GM23338 (cell line): ENCODE measurements around the gene ARHGEF37. TPM values are rescaled to one million over a fixed set of nuclear protein-coding genes. Genes with fewer than 3 reads are reported as not detected.

Experiments used
- ATAC-seq: fragments of 200-7000 bp; cut with Tn5 transposase; 3 replicates; pipeline ENCODE4 v1.9.1; 2020
- DNase-seq: peaks from one replicate; pipeline ENCODE4 v3.0.0-alpha.2; 2015; ENCODE audit warnings: low spot score
- H2AFZ ChIP-seq: fragments of 200-600 bp; sonication (generic); 2 replicates; pipeline ENCODE4 v1.8.0; 2016; ENCODE audit warnings: antibody characterized with exemption, mild to moderate bottlenecking, moderate library complexity
- H3F3A ChIP-seq: fragments of 200-600 bp; sonication (generic); replicated peaks from 2 replicates; pipeline ENCODE4 v1.8.0; 2017; ENCODE audit warnings: antibody characterized with exemption, mixed run types, low read depth
- H3K27ac ChIP-seq: fragments of 200-600 bp; sonication (generic); 2 replicates; pipeline ENCODE4 v1.6.1; 2016; ENCODE audit warnings: low read depth
- H3K27me3 ChIP-seq: fragments of 200-600 bp; sonication (generic); 2 replicates; pipeline ENCODE4 v1.8.0; 2016; ENCODE audit warnings: mild to moderate bottlenecking, mixed run types, moderate library complexity; ENCODE audit not compliant: insufficient read depth
- H3K36me3 ChIP-seq: fragments of 200-600 bp; sonication (generic); 2 replicates; pipeline ENCODE4 v1.8.0; 2016; ENCODE audit warnings: mild to moderate bottlenecking; ENCODE audit not compliant: insufficient read depth
- H3K4me1 ChIP-seq: fragments of 200-600 bp; sonication (generic); 2 replicates; pipeline ENCODE4 v1.8.0; 2016; ENCODE audit warnings: mild to moderate bottlenecking, moderate library complexity; ENCODE audit not compliant: insufficient read depth
- H3K4me2 ChIP-seq: fragments of 200-600 bp; sonication (generic); 2 replicates; pipeline ENCODE4 v1.7.1; 2017; ENCODE audit warnings: mixed run types
- H3K4me3 ChIP-seq: fragments of 200-600 bp; sonication (generic); 2 replicates; pipeline ENCODE4 v1.6.1; 2016; ENCODE audit warnings: mixed run types
- H3K79me2 ChIP-seq: fragments of 200-600 bp; sonication (generic); replicated peaks from 2 replicates; pipeline ENCODE4 v1.8.0; 2017; ENCODE audit warnings: mild to moderate bottlenecking; ENCODE audit not compliant: insufficient read depth
- H3K9me2 ChIP-seq: fragments of 200-600 bp; sonication (generic); 2 replicates; pipeline ENCODE4 v1.8.0; 2017; ENCODE audit not compliant: insufficient read depth
- H4K20me1 ChIP-seq: fragments of 200-600 bp; sonication (generic); replicated peaks from 2 replicates; pipeline ENCODE4 v1.8.0; 2017; ENCODE audit warnings: mild to moderate bottlenecking; ENCODE audit not compliant: insufficient read depth
- H3K27ac Mint-ChIP-seq: 2 replicates; pipeline ENCODE4 v1.8.0; 2020; ENCODE audit warnings: inconsistent platforms, mild to moderate bottlenecking, moderate library complexity, mixed read lengths
- H3K27me3 Mint-ChIP-seq: 3 replicates; pipeline ENCODE4 v1.8.0; 2022; ENCODE audit warnings: low read depth, mild to moderate bottlenecking, moderate library complexity, mixed read lengths, inconsistent platforms; ENCODE audit not compliant: insufficient read depth, poor library complexity
- H3K36me3 Mint-ChIP-seq: 3 replicates; pipeline ENCODE4 v1.8.0; 2021; ENCODE audit warnings: low read depth, mild to moderate bottlenecking, inconsistent platforms, moderate library complexity, mixed read lengths
- H3K4me1 Mint-ChIP-seq: 3 replicates; pipeline ENCODE4 v1.8.0; 2020; ENCODE audit warnings: mild to moderate bottlenecking, inconsistent platforms, mixed read lengths
- H3K4me3 Mint-ChIP-seq: 3 replicates; pipeline ENCODE4 v1.8.0; 2021; ENCODE audit warnings: moderate library complexity, mild to moderate bottlenecking, inconsistent platforms, mixed read lengths
- H3K9me3 Mint-ChIP-seq: 3 replicates; pipeline ENCODE4 v1.8.0; 2020; ENCODE audit warnings: moderate library complexity, mild to moderate bottlenecking, inconsistent platforms, mixed read lengths
- CREB1 ChIP-seq: fragments of 250-450 bp; sonication (Bioruptor Pico); IDR thresholded peaks from 2 replicates; pipeline ENCODE4 v1.5.0; 2020; ENCODE audit warnings: low read depth, mild to moderate bottlenecking, moderate library complexity
- EZH2 ChIP-seq: fragments of 200-600 bp; sonication (generic); IDR thresholded peaks from one replicate; pipeline ENCODE4 v1.8.0; 2017; ENCODE audit warnings: antibody characterized with exemption, mild to moderate bottlenecking, low read depth; ENCODE audit not compliant: unreplicated experiment
- EZH2phosphoT487 ChIP-seq: fragments of 200-600 bp; sonication (generic); IDR thresholded peaks from one replicate; pipeline ENCODE4 v1.8.1; 2018; ENCODE audit warnings: antibody characterized with exemption; ENCODE audit not compliant: unreplicated experiment
- JUNB ChIP-seq: IDR thresholded peaks from one replicate; pipeline ENCODE4 v1.6.1; 2016; ENCODE audit warnings: antibody characterized with exemption; ENCODE audit not compliant: unreplicated experiment
- POLR2AphosphoS5 ChIP-seq: IDR thresholded peaks from 2 replicates; pipeline ENCODE4 v1.6.1; 2016; ENCODE audit warnings: antibody characterized with exemption, low read depth
- STAT1 ChIP-seq: IDR thresholded peaks from one replicate; pipeline ENCODE4 v1.6.1; 2016; ENCODE audit warnings: antibody characterized with exemption; ENCODE audit not compliant: unreplicated experiment
- ZNF114 ChIP-seq: fragments of 250-450 bp; sonication (Bioruptor Pico); IDR thresholded peaks from 2 replicates; pipeline ENCODE4 v1.5.0; 2020; ENCODE audit warnings: mild to moderate bottlenecking, moderate library complexity
- ZNF331 ChIP-seq: fragments of 250-450 bp; sonication (Bioruptor Pico); IDR thresholded peaks from 2 replicates; pipeline ENCODE4 v1.5.0; 2020; ENCODE audit warnings: low read depth, mild to moderate bottlenecking, moderate library complexity
- polyA plus RNA-seq: library from polyadenylated mRNA; unstranded; fragments of >200 nt; fragmentation: Nextera tagmentation; extraction: Ambion mirVana; gene quantifications from 2 replicates; pipeline ENCODE4 v1.2.1, GENCODE V29; 2016
- total RNA-seq: library from RNA; depleted of rRNA; stranded (reverse); fragments of >200 nt; shearing (Covaris generic); gene quantifications from 2 replicates; pipeline ENCODE4 v1.2.3, GENCODE V29; 2014
- TF ChIP-seq, protein P1 (sequence below): IDR thresholded peaks from one replicate; pipeline ENCODE4 v1.6.1; 2018; ENCODE audit warnings: antibody characterized with exemption; ENCODE audit not compliant: unreplicated experiment

Gene ARHGEF37
- total and polyA plus RNA-seq, 2 experiments from 2014 or later, result 0.14 to 0.79 TPM

DNA sequence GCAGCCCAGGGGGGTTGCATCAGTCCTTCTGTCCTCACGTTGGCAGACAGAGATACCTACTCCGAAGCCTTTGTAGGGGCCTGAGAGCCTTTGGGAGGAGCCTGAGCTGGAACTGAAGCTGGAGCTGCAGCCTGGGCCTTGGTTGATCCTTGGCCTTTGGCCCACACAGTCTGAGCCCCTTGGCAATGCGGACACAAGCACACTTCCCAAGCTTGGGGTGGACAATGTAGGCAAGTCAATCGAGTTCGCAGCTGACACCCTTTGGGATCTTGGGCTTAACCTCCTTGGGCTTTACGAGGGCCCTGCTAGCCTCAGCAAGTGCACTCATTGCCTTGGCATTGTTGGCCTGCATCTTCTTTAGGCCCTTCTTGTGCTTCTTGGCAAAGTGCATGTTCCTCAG lies 36.0 kb upstream of the ARHGEF37 start:
- peaks cover 47% of the 10 kb centered on the region for H3K4me1 Mint-ChIP-seq
- H3K27me3 ChIP-seq, result no peaks in the 10 kb centered on the region
- peaks cover 89% of the 10 kb centered on the region for H3K36me3 Mint-ChIP-seq
- H2AFZ ChIP-seq, result no peak overlapping the region
- H3K27ac ChIP-seq, result peak overlapping the region; percentile 48; the same call in 1 of the 2 replicates
- H3K27me3 Mint-ChIP-seq, result peaks cover 8% of the 10 kb centered on the region
- H3K4me1 ChIP-seq, result peaks cover 42% of the 10 kb centered on the region
- H4K20me1 ChIP-seq, result peaks cover 59% of the 10 kb centered on the region
- no peak for TF ChIP-seq POLR2AphosphoS5
- TF ChIP-seq, protein P1, sequence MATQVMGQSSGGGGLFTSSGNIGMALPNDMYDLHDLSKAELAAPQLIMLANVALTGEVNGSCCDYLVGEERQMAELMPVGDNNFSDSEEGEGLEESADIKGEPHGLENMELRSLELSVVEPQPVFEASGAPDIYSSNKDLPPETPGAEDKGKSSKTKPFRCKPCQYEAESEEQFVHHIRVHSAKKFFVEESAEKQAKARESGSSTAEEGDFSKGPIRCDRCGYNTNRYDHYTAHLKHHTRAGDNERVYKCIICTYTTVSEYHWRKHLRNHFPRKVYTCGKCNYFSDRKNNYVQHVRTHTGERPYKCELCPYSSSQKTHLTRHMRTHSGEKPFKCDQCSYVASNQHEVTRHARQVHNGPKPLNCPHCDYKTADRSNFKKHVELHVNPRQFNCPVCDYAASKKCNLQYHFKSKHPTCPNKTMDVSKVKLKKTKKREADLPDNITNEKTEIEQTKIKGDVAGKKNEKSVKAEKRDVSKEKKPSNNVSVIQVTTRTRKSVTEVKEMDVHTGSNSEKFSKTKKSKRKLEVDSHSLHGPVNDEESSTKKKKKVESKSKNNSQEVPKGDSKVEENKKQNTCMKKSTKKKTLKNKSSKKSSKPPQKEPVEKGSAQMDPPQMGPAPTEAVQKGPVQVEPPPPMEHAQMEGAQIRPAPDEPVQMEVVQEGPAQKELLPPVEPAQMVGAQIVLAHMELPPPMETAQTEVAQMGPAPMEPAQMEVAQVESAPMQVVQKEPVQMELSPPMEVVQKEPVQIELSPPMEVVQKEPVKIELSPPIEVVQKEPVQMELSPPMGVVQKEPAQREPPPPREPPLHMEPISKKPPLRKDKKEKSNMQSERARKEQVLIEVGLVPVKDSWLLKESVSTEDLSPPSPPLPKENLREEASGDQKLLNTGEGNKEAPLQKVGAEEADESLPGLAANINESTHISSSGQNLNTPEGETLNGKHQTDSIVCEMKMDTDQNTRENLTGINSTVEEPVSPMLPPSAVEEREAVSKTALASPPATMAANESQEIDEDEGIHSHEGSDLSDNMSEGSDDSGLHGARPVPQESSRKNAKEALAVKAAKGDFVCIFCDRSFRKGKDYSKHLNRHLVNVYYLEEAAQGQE, result no peak
- peaks cover 3% of the 10 kb centered on the region; the same call in 1 of the 3 replicates for H3K9me3 Mint-ChIP-seq
- peaks cover 98% of the 10 kb centered on the region for H3K79me2 ChIP-seq
- DNase-seq (no peak), ATAC-seq (no peak)
- no peak overlapping the region for H3K4me3 Mint-ChIP-seq
- peaks cover 20% of the 10 kb centered on the region for H3K36me3 ChIP-seq
- peak overlapping the region; percentile 74 for H3K27ac Mint-ChIP-seq
- H3K9me2 ChIP-seq, result no peaks in the 10 kb centered on the region
- H3F3A ChIP-seq, result 0 out of 2 replicates have a peak, but pooled peaks cover 5% of the 10 kb centered on the region
- no peak overlapping the region for H3K4me3 ChIP-seq
- no peak overlapping the region for H3K4me2 ChIP-seq

DNA sequence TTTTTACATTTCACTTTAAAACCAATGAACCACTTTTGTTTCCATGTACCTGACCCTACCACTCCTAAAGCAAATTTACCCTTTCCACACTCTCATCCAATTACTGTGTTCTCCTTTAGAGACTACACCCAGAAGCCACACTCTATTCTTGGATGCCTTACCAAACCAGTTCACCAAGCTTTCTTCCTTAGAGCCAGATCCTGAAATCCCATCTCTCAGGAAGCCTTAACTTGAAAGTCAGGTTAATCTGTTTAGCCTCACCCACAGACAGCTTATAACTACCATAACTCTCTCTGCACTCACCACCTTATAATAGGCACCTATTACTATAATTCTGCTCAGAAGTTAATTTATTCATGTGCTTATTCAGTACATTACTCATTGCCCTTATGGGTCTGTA lies 34.3 kb upstream of the ARHGEF37 start:
- Mint-ChIP-seq H3K27ac (peak overlapping the region; percentile 57; the same call in 1 of the 2 replicates), H3K27me3 (peaks cover 15% of the 10 kb centered on the region), H3K4me1 (peaks cover 45% of the 10 kb centered on the region), H3K9me3 (peaks cover 3% of the 10 kb centered on the region; the same call in 1 of the 3 replicates), H3K4me3 (peak overlapping the region; percentile 49), H3K36me3 (peaks cover 81% of the 10 kb centered on the region)
- peaks cover 17% of the 10 kb centered on the region for H3K36me3 ChIP-seq
- peaks cover 42% of the 10 kb centered on the region for H3K4me1 ChIP-seq
- H3K27me3 ChIP-seq, result no peaks in the 10 kb centered on the region
- TF ChIP-seq ZNF114 (CRISPR knock-in tag) (no peak), EZH2phosphoT487 (no peak), CREB1 (CRISPR knock-in tag) (no peak), STAT1 (no peak), ZNF331 (CRISPR knock-in tag) (no peak), JUNB (no peak), EZH2 (no peak)
- no peaks in the 10 kb centered on the region for H3K9me2 ChIP-seq
- peaks cover 88% of the 10 kb centered on the region for H3K79me2 ChIP-seq
- H3K4me3 ChIP-seq, result peak overlapping the region; percentile 15; the same call in 1 of the 2 replicates
- DNase-seq (no peak), ATAC-seq (no peak)
- peak overlapping the region; percentile 21; the same call in 1 of the 2 replicates for H3K27ac ChIP-seq
- H4K20me1 ChIP-seq, result peaks cover 44% of the 10 kb centered on the region
- H2AFZ ChIP-seq, result no peak overlapping the region
- 0 out of 2 replicates have a peak, but pooled peaks cover 5% of the 10 kb centered on the region for H3F3A ChIP-seq
- peak overlapping the region; percentile 92 for H3K4me2 ChIP-seq
